G401 (cell line): ENCODE data around the gene RFWD3. TPM values are rescaled to one million over a fixed set of nuclear protein-coding genes. Genes with fewer than 3 reads are reported as not detected.

Experiments used
- DNase-seq: peaks from one replicate; pipeline ENCODE4 v3.0.0-alpha.2; 2015; ENCODE audit warnings: low spot score
- in situ Hi-C: cut with HindIII; loops from 2 replicates; pipeline ENCODE4 v1.10.0; 2016; ENCODE audit warnings: low sequenced_read_pairs, mixed read lengths
- total RNA-seq: library from RNA; depleted of rRNA; stranded (reverse); fragments of >200 nt; shearing (Covaris generic); gene quantifications from 2 replicates; pipeline ENCODE4 v1.2.3, GENCODE V29; 2014; rRNA removed

The RFWD3 gene
- total RNA-seq = 32.3 and 40.4 TPM in 2 replicates

GRCh38 chr16:74666425-74667254, at the start of gene RFWD3:
Gene RFWD3, minus strand, starts transcription at chr16:74666877. Its CDS starts 5,428 bp downstream, at chr16:74661449.
- in situ Hi-C loops = no loop called here
- peak; percentile 99 for DNase-seq

GRCh38 chr16:74716355-74716754, 49.7 kb upstream of the RFWD3 start:
- in situ Hi-C loops = no loop called here
- no peak for DNase-seq

- in situ Hi-C loops = no loop called here
- DNase-seq = no peak
Observed at GRCh38 chr16:74713876-74714275, 47.2 kb upstream of the RFWD3 start.

- DNase-seq = no peak
- in situ Hi-C loops = no loop called here
Observed at GRCh38 chr16:74713325-74713724, 46.6 kb upstream of the RFWD3 start.

GRCh38 chr16:74711938-74712337, 45.3 kb upstream of the RFWD3 start:
- in situ Hi-C loops = no loop called here
- DNase-seq = no peak

GRCh38 chr16:74710401-74710800, 43.7 kb upstream of the RFWD3 start:
- in situ Hi-C loops = no loop called here
- DNase-seq = no peak

GRCh38 chr16:74709441-74709877, 42.8 kb upstream of the RFWD3 start:
- peak; percentile 86 for DNase-seq
- in situ Hi-C loops = no loop called here

- in situ Hi-C loops = no loop called here
- DNase-seq = no peak
Observed at GRCh38 chr16:74700438-74701225, 34.0 kb upstream of the RFWD3 start, which contains the start of gene MLKL. Gene MLKL, minus strand, starts transcription at chr16:74700862. Its CDS starts 5,105 bp downstream, at chr16:74695757.

- in situ Hi-C loops = no loop called here
- no peak for DNase-seq
Observed at GRCh38 chr16:74700116-74700437, 33.4 kb upstream of the RFWD3 start.

- no peak for DNase-seq
- in situ Hi-C loops = no loop called here
Observed at GRCh38 chr16:74699666-74700065, 33.0 kb upstream of the RFWD3 start.

GRCh38 chr16:74698222-74698621, 31.5 kb upstream of the RFWD3 start:
- in situ Hi-C loops = no loop called here
- no peak for DNase-seq

- DNase-seq = peak; percentile 70
- in situ Hi-C loops = no loop called here
Observed at GRCh38 chr16:74695450-74696422, 29.1 kb upstream of the RFWD3 start.

GRCh38 chr16:74691093-74691855, 24.6 kb upstream of the RFWD3 start:
- in situ Hi-C loops = no loop called here
- no peak for DNase-seq

- DNase-seq = no peak
- in situ Hi-C loops = no loop called here
Observed at GRCh38 chr16:74682556-74682955, 15.9 kb upstream of the RFWD3 start.

- DNase-seq = no peak
- in situ Hi-C loops = no loop called here
Observed at GRCh38 chr16:74680681-74681080, 14.0 kb upstream of the RFWD3 start.

GRCh38 chr16:74679983-74680382, 13.3 kb upstream of the RFWD3 start:
- no peak for DNase-seq
- in situ Hi-C loops = no loop called here

- no peak for DNase-seq
- in situ Hi-C loops = no loop called here
Observed at GRCh38 chr16:74677868-74678267, 11.2 kb upstream of the RFWD3 start.

GRCh38 chr16:74673876-74674275, 7.2 kb upstream of the RFWD3 start:
- in situ Hi-C loops = no loop called here
- DNase-seq = no peak
